CD4-positive, alpha-beta T cell treated with Interleukin-6 at 100 ng/mL for 8 hours (primary cell): Measurements from ENCODE around the gene DUS3L.
"Not testable (repeated sequence)": the region's sequence is repeated elsewhere in the genome, so short reads cannot be mapped to it uniquely, and the experiment has no call there.

Experiments
- DNase-seq: peaks from one replicate; pipeline ENCODE4 v3.0.0-alpha.2; 2020; ENCODE audit warnings: mixed read lengths, low spot score

Gene DUS3L

GRCh38 chr19:5800361-5801270, 9.7 kb upstream of the DUS3L start:
- DNase-seq: no peak

- no peak for DNase-seq
These were observed 8.6 kb upstream of the DUS3L start for GRCh38 chr19:5799247-5800241.

- no peak for DNase-seq
These were observed 7.3 kb upstream of the DUS3L start for GRCh38 chr19:5798244-5798643.

GRCh38 chr19:5795382-5795919, 4.5 kb upstream of the DUS3L start:
- DNase-seq: no peak

- DNase-seq: no peak
These were observed 2.2 kb upstream of the DUS3L start for GRCh38 chr19:5793188-5793587.

- no peak for DNase-seq
These were observed 1.3 kb upstream of the DUS3L start for GRCh38 chr19:5792224-5792623.

GRCh38 chr19:5789886-5790558, 941 bp downstream of the DUS3L start:
- no peak for DNase-seq

- DNase-seq: no peak
These were observed 1.6 kb downstream of the DUS3L start for GRCh38 chr19:5789351-5789761.

GRCh38 chr19:5788422-5788821, 2.5 kb downstream of the DUS3L start:
- no peak for DNase-seq

GRCh38 chr19:5787409-5788182, 3.4 kb downstream of the DUS3L start:
- no peak for DNase-seq

GRCh38 chr19:5786593-5787408, 4.2 kb downstream of the DUS3L start:
- no peak for DNase-seq

- DNase-seq: no peak
These were observed 5.5 kb downstream of the DUS3L start for GRCh38 chr19:5785423-5785822.

GRCh38 chr19:5784581-5785147, 6.3 kb downstream of the DUS3L start, which contains the start of gene PRR22:
TSS of gene PRR22 (minus strand) at chr19:5784746. CDS start at chr19:5784660, 86 bp downstream.
- DNase-seq: no peak

- DNase-seq: no peak
These were observed 7.7 kb downstream of the DUS3L start for GRCh38 chr19:5782945-5783919.

- DNase-seq: no peak
These were observed 8.6 kb downstream of the DUS3L start for GRCh38 chr19:5782322-5782721.

- DNase-seq: not testable (repeated sequence)
These were observed 10.0 kb downstream of the DUS3L start for GRCh38 chr19:5780916-5781315.

GRCh38 chr19:5778402-5778801, 12.6 kb downstream of the DUS3L start:
- no peak for DNase-seq

GRCh38 chr19:5775668-5776309, 15.2 kb downstream of the DUS3L start:
- no peak for DNase-seq
